ENCODE results near the gene VCAN.

DNA sequence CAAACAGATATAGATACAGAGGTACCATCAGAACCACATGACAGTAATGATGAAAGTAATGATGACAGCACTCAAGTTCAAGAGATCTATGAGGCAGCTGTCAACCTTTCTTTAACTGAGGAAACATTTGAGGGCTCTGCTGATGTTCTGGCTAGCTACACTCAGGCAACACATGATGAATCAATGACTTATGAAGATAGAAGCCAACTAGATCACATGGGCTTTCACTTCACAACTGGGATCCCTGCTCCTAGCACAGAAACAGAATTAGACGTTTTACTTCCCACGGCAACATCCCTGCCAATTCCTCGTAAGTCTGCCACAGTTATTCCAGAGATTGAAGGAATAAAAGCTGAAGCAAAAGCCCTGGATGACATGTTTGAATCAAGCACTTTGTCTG, 69.2 kb downstream of the VCAN start:
- TF ChIP-seq POLR2A (IDR thresholded peaks at IDR 0.05; ENCODE audit: low read depth, low read length): no peak
- no peak for TF ChIP-seq MAFK (IDR thresholded peaks at IDR 0.05; ENCODE audit: low read depth, low read length)
- TF ChIP-seq, protein P1, sequence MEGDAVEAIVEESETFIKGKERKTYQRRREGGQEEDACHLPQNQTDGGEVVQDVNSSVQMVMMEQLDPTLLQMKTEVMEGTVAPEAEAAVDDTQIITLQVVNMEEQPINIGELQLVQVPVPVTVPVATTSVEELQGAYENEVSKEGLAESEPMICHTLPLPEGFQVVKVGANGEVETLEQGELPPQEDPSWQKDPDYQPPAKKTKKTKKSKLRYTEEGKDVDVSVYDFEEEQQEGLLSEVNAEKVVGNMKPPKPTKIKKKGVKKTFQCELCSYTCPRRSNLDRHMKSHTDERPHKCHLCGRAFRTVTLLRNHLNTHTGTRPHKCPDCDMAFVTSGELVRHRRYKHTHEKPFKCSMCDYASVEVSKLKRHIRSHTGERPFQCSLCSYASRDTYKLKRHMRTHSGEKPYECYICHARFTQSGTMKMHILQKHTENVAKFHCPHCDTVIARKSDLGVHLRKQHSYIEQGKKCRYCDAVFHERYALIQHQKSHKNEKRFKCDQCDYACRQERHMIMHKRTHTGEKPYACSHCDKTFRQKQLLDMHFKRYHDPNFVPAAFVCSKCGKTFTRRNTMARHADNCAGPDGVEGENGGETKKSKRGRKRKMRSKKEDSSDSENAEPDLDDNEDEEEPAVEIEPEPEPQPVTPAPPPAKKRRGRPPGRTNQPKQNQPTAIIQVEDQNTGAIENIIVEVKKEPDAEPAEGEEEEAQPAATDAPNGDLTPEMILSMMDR (conservative IDR thresholded peaks at IDR 0.05; ENCODE audit: low read depth, low read length): no peak
- TF ChIP-seq CEBPB (IDR thresholded peaks at IDR 0.05; ENCODE audit: low read depth, low read length): no peak
- TF ChIP-seq MXI1 (IDR thresholded peaks at IDR 0.05; ENCODE audit: borderline replicate concordance, low read depth, low read length): no peak
- TF ChIP-seq, protein P2, sequence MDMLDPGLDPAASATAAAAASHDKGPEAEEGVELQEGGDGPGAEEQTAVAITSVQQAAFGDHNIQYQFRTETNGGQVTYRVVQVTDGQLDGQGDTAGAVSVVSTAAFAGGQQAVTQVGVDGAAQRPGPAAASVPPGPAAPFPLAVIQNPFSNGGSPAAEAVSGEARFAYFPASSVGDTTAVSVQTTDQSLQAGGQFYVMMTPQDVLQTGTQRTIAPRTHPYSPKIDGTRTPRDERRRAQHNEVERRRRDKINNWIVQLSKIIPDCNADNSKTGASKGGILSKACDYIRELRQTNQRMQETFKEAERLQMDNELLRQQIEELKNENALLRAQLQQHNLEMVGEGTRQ (IDR thresholded peaks at IDR 0.05; ENCODE audit: low read depth, low read length): no peak

Data from IMR-90 (cell line).